GM19099 (cell line): ENCODE data around the gene ITGA11.

Experiments
- POLR2A ChIP-seq: IDR thresholded peaks from 3 replicates; pipeline ENCODE4 v1.6.1; 2011; ENCODE audit warnings: low read depth; ENCODE audit not compliant: insufficient read length; ENCODE audit errors: extremely low read depth

The ITGA11 gene

DNA sequence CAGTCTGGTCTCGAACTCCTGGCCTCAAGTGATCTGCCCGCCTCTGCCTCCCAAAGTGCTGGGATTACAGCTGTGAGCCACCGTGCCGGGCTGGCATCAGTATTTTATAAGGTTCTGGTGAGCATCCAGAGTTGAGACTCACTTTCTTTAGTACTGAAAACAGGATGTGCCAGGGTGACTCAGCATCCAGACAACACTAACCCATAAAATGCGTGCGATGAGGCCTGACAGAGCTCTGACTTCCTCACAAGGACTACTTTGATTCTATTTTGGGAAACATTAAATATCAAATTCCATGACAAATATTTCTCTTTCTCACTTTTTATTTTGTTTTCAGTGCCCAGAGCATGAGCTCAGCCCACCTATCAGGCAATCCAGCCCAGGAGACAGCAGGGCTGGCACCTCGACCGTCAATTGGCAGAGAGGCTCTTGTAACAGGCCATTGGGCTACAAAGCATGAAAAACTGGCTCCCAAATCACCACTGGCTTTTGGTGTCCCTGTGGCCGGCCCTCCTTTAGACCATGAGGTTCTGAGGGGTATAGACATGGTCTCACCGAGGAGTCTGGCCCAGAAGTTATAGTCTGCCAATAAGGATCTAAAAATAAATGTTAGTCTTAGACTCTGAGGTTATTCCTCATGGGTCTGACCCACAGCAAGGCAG is 79.4 kb downstream of the ITGA11 start:
- TF ChIP-seq POLR2A: no peak

DNA sequence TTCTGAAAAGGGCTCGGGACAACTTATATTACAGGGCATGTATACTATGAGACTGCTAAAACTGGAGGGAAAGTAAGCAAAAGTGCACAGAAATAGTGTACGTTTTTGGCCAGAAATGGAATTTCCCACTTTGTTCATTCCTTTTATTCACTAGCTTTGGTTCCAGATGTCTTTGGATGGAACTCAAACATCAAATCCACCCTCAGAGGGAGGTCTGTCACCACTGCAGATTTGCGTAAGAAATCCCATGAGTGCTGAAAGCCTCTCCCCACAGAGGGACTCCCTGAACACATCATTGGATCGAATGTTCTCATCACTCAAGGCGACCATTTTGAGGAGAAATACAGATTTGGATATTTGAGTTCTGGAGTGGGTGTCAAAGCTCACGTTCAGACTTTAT is 82.8 kb downstream of the ITGA11 start:
- TF ChIP-seq POLR2A: no peak

DNA sequence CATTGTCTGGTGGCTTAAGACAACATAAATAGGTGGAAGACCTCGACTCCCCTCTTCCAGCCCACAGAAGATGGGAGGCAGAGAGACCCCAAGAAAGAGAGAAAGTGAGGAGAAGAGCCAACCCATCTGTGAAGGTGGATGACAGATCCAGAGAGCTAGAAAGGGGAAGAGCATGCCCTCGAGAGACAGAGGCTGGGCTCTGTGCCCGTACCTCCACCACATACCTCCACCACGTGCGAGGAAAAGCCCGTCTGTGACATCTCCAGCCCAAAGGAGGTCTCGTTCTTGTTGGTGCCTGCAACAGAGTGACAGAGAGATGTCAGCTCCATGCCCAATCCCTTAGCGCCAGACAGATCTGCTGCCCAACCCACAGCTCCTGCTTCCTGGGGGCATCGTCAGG is 83.4 kb downstream of the ITGA11 start:
- no peak for TF ChIP-seq POLR2A

DNA sequence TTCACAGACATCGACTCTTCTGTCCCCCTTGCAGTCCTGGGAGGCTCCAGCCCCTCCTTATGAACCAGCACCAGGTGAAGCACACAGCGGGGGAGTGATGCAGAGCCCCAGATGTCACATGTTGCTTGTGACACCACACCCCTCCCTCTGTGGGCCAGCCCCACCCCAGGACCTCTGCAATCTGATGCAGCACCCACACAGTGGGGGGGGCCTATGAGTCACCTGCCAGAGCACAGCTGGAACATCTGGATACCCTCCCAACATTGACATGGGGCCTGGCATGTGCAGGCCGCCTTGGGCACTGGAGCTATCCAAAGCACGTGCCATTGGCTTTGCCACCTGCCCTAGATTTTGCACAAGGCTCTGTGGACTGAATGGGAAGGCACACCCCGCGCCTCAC is 83.9 kb downstream of the ITGA11 start:
- TF ChIP-seq POLR2A: no peak

DNA sequence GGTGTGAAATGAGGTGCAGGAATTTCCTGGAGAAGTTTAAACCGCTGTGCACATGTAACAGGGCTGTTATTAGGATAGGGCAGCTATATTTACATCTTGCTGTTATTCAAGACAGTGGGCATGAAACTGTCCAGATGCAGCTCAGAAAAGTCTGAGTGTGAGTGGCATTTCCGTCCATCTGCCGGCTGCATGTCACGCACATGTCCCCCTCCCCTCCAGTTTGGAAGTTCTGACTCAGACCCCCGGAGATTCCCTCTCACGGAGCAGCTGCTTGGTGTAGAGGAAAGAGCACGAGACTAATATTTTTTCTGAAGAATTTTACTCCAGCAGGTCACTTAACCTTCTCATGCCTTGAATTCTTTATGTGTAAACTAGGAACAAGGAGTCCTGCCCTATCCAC is 84.6 kb downstream of the ITGA11 start:
- no peak for TF ChIP-seq POLR2A

DNA sequence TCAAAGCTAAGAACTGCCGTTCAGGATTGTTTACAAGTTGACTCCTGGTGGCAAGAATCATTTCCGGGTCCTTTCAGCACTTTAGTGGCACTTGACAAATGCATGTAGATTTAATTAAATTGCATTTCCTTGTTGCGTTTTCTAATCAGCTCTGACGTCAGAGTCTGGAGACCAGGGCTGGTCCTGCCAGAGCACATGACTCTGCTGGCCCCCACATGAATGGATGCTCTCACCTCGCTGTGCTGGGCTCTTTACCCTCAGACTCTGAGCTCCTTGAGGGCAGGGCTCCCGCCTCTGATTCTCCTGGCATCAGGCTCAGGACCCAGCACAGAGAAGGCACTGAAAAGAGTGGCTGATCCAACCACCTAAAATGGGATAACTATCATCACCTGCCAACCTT is 85.0 kb downstream of the ITGA11 start:
- no peak for TF ChIP-seq POLR2A

DNA sequence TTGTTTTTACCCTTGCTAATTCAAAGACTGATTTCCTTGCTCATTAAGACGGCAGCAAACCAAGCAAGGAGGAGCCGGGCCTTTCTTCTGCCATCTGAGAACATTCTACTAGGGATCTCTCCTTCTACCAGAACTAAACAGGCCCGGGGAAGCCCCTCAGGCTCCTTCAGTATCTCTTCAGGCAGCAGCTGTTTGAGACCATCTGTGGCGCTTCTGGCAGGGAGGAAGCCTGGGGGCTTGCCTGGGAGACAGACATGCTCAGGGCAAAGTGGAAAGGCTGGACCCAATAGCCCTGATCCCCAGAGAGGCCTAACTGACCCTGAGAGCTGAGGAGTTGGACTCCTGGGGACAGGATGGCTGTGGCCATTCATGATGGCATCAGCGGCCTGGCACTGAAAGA is 86.5 kb downstream of the ITGA11 start:
- TF ChIP-seq POLR2A: no peak

DNA sequence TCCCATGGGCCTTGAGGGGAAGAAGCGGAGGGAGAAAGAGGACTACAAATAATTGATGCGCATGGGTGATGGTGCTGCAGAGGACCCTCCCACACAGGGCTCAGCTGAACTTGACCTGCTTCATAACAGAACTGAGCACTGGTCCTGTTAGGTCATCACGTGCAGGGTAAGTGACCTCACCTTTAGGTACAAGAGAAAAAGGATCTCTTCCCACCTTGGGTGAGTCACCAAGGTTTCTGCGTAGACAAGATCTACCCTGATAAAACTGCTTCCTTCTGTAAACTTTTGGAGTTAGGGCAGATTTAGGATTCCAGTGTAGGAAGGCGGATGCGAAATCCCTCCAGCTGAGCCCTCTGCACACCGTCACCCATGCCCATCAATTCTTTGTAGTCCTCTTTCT is 87.4 kb downstream of the ITGA11 start:
- TF ChIP-seq POLR2A: no peak

DNA sequence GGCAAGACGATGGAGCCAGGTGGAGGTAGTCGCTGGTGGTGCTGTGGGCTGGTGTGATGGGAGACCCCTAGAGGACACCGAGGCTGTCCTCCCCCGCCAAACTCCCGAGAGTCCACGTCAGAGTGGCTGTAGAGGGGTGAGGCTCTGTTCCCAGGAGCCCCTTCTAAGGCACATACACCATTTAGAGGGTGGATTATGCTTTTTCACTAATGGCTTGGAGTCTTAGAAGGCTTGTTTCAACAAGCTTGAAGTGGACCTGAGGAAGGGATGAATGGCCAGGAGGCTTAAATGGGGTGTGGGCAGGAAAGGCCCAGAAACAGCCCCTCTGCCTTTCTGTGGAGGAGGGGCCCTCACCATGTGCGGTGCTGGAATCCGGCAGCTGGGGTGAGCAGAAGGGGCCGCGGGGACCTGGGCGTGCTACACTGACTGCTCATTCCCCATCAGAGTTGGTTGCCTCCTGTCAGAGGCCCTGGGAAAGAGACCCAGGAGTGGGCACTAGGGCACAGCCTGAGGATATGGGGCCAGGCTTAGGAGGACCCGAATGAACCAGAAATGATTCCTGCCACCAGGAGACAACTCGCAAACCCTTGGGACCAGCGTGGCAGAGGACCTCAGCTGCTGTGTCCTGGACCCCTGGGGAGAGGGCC is 88.3 kb downstream of the ITGA11 start:
- TF ChIP-seq POLR2A: no peak

DNA sequence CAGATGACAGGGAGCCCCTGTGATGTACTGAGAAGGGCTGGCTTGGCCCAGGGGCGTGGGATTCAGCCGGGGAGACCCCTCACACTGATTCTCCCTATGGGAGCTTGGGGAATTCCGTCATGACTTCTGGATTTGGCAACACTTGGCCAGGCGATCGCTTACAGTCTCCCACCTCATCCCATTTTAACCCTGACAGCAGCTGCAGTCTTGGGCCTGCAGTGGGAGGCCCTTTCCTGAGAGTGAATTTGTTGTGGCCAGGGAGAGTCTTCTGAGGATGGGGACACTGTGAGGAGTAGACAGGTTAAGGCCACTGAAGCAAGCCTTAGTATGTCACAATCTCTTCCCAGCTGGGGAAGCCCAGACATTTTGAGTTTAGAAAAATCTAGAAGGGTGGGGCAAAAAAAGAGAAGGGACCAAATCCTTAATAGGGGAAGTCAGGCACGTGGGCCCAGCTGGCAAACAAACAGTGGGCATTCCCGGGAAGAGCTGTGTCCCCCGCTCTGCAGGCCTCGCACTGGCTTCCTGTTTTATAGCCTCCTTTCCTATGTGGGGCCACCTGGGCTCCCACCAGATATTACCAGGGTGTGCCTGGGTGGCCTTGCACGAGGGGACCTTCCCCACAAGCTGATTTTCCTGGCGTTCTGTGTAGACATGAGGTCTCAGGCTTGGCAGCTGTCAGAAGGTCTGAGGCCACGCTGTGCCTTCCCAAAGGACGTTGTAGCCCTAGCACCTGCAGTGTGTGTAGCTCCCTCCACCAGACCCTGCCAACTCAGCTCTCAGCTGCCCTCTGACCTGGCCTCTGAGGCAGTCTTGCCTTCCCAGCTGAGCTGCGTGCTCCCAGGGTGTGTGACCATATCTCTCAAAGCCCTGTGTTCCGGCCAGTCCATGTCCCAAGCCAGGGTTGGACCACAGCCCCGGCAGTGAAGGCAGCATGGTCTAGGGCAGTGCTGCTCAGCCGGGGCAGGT is 89.9 kb downstream of the ITGA11 start:
- no peak for TF ChIP-seq POLR2A

DNA sequence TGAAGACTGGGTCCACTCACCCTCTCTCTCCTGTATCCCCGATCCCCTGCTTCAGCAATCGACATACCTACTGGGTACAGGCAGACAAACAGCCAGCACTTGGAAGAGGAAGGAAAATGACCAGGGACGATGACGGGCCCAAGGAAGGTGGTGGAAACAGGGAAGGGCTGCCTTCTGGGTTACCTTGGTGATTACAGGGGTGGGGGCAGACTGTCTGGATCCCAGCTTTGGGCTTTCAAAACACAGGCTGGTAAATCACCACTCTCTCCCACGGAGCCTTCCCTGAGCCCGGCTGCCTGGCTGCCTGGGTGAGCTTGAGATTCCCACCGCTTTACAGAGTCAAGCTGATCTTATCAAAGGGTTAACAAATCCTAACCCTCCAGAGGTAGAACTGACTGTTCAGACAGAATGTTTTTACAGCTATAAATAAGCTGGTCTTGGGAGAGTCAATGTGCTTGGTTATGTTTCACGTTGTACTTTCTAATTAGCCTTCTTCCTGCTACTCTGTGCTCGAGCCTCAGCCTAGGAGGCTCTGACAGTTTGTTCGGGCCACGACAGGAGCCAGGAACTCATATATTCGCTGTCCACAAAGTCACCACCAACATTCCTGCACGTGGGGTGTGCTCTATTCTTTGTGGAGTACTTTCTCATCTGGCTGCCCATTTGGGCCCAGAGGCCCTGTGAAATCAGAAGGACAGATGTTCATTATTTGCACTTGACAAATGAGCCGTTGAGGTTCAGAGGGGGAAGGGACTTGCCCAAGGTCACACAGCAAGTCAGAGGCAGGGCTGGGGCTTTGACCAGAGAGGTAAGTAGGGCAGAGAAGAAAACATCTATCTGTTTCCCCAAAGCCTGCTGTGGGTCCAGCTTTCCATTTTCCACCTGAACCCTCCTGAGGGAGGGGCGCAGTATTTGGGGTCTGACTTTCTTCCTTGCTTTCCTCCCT is 91.0 kb downstream of the ITGA11 start:
- TF ChIP-seq POLR2A: no peak

DNA sequence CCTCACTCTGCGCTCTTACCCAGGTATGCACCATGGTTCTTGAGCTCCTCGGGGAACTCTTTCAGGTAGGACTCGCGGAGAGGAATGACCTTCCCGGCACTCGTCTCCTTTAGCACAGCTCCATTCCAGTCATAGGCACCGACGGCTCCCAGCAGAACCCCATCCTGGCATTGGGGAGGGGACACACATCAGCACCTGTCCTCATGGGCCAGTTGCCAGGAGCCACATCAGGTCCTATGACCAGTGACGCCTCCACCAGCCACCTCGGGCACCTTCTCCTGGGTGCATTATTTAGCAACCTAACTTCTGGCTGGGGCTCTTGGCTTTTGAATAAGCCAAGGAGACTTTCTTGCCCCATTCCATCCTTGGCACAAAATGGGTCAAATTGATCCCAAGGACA is 92.5 kb downstream of the ITGA11 start:
- no peak for TF ChIP-seq POLR2A

DNA sequence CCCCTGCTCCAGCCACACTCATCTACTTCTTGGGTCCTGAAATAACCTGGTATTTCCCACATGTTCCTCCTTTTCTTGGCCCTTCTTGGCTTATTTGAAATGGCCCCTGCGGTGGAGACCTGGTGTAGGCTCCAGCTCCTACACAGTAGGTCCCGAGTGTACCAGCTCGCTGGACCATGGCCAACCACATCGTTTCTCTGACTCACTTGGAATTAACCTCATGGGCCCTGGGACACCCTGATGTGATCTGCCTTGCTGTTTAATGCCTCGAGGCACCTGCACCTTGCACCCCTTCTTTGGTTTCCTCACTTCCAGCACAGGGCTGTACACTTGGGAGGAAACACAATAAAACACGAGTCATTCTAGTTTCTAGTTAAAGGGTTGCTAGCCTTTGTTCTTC is 94.1 kb downstream of the ITGA11 start:
- no peak for TF ChIP-seq POLR2A

DNA sequence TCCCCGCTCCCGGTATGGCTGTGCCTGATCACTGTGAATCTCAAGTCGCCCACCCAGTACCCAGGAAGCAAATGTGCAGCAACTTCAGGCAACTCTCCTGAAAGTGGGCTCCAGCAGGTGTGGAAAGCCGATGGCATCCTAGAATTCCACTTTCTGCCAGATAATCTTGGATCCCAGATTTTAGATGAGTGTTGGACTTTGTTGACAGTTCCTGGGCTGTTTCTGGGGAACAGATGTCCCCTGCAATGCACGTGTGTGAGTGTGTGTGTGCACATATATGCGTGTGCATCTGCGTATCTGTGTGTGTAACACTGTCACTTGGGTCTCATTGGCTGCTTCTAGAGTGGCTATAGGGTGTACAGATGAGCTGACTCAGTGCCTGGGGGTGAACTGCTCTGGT is 95.4 kb downstream of the ITGA11 start:
- TF ChIP-seq POLR2A: no peak

DNA sequence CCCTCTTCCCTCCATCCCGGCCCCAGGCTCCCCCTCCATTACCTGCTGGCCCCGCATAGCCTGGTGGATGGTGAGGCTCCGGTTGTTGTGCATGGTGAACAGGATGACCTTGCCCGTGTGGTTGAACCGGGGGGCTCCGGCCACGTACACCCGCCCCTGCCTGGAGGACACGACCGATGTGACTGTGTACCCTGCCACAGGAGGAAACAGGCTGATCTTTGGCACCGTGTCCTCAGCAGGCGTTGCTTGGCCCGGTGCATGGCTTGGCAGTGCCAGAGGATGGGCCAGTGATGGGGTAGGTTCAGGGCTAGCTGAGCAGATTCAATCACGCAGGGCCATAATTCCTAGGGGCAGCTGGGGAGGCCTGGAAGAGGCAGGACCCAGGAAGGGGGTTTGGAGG is 96.3 kb downstream of the ITGA11 start:
- TF ChIP-seq POLR2A: no peak
